GM21360 (cell line): ENCODE data around the gene PRPH.
"Not testable (repeated sequence)": the region's sequence is repeated elsewhere in the genome, so short reads cannot be mapped to it uniquely, and the experiment has no call there.

Source experiments
- ATAC-seq: cut with Tn5 transposase; IDR thresholded peaks from one replicate; pipeline ENCODE4 v1.9.1; 2021; ENCODE audit warnings: mild to moderate bottlenecking, moderate library complexity; ENCODE audit not compliant: unreplicated experiment

Gene PRPH

DNA sequence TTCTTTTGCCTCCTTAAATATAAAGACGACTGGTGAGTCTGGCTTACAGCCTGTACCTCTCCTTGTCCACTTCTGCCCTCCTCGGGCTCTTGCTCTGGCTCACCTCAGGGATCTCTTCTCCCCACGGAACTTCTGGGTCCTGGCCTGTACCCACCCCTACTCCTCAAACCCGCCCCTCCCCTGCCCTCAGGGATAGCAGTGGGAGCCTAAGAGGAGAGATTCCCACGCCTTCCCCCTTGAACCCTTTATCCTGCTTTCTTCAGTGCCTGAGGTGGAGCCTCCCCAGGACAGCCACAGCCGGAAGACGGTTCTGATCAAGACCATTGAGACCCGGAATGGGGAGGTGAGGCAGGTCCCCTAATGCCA, 2.7 kb downstream of the PRPH start:
- no peak for ATAC-seq

DNA sequence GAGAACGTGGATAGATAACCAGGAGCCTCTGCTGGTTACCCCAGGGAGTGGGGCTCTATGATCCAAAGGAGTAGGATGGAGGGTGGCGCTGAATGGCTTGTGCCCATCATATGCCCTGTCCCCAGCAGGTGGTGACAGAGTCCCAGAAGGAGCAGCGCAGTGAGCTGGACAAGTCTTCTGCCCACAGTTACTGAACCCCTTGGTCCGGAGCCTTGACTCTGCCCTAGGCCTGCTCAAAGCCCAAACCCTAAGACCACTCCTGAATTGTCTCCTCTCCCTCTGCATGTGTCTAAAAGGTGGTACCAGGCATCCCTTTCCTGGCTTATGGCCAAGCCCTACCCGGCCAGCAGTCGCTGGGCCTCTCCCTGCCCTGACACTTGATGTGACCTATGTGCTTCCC, 3.2 kb downstream of the PRPH start:
- ATAC-seq = no peak

DNA sequence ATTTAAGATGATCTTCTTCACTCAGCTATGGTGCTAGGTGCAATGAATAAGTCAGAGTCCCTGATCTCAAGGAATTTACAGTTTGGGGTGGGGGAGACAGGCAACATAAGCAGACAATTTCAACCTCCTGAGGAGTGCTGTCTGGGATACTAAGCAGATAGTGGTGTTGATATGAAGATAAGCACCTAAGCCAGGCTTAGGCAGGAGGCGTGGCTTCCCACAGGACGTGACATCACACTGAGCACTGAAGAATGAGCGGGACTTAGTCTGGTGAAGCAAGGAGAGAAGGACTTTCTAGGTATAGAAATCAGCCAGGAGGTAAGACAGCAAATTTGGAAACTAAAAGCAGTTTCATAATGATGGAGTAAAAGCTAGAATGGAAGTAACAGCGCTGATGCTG, 6.8 kb downstream of the PRPH start:
- no peak for ATAC-seq

DNA sequence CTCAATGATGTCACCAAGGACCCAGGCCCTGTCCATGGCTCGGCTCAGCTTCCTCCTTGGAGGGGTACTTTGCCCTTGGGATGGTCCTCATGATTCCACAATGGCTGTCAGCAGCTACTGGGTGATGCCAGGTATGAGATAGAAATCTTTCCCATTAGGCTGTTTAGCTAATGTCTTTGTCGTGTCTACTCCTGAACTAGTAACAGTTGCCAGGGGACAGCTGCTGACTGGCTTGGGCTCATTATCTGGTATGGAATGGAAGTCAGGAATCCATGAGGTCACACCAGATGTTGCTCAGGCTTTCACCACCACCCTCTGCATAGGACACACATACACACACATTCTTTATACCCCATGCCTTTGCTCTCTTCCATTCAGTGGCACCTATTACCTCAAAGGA, 9.2 kb downstream of the PRPH start:
- ATAC-seq = no peak

DNA sequence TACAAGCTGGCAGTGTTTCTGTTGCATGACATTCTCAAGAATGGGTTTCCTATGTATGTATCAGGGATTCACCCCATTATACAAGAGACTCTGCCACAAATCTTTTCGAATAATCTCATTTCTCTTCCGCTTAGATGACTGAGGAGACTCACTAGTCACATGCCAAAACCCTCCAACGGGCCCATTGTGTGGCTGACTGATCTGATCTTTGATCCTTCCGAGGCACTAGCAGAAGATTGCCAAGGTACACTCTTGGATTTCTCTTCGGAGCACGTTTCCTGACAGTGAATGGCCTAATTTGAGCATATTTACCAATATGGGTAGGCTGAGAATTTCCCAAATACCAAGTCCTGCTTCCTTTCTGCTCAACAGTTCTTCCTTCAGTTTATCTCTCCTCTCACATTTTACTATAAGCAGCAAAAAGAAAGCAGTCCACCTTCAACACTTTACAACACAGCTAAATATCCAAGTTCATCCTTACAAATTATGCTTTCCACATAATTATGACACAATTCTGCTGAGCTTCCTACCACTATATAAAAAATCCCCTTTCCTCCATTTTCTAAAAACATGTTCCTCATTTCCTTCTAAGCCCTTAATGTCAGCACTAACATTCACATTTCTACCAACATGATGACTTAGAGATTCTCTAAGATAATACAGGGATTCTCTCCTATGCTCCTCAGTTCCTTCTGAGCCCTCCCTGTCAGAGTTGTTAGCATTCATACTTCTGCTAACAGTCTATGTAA, 11.0 kb downstream of the PRPH start:
- ATAC-seq = no peak

DNA sequence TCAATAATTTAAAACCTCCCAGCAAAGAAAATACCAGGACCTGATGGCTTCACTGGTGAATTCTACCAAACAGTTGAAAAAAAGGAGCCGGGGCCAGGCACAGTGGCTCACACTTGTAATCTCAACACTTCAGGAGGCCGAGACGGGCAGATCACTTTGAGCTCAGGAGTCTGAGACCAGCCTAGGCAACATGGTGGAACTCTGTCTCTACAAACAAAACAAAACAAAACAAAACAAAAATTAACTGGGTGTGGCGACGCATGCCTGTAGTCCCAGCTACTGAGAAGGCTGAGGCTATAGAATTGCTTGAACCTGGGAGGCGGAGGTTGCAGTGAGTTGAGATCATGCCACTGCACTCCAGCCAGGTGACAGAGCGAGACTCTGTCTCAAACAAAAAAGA, 14.4 kb downstream of the PRPH start:
- no peak for ATAC-seq

DNA sequence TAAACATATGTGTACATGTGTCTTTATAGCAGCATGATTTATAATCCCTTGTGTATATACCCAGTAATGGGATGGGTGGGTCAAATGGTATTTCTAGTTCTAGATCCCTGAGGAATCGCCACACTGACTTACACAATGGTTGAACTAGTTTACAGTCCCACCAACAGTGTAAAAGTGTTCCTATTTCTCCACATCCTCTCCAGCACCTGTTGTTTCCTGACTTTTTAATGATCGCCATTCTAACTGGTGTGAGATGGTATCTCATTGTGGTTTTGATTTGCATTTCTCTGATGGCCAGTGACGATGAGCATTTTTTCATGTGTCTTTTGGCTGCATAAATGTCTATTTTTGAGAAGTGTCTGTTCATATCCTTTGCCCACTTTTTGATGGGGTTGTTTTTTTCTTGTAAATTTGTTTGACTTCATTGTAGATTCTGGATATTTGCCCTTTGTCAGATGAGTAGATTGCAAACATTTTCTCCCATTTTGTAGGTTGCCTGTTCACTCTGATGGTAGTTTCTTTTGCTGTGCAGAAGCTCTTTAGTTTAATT, 15.6 kb downstream of the PRPH start:
- ATAC-seq = not testable (repeated sequence)

DNA sequence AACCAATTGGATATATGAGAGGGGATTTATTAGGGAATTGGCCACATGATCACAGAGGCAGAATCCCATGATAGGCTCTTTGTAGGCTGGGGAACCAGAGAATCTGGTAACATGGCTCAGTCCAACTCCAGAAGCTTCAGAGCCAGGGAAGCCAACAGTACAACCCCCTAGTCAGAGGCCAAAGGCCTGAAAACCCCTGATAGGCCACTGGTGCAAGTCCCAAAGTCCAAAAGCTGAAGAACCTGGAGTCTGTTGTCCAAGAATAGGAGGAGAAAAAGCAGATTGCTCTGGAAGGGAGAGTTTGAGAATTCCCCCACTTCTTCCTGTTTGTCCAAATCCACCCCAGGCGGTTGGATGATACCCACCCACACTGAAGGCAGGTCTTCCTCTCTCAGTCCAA, 19.9 kb downstream of the PRPH start:
- ATAC-seq = no peak

DNA sequence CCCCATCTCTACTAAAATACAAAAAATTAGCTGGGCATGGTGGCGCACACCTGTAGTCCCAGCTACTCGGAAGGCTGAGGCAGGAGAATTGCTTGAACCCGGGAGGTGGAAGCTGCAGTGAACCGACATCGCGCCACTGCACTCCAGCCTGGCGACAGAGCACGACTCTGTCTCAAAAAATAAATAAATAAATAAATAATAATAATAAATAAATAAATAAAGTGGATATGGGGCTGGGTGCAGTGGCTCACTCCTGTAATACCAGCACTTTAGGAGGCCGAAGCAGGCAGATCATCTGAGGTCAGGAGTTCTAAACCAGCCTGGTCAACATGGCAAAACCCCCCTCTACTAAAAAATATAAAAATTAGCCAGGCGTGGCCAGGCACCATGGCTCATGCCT, 22.2 kb downstream of the PRPH start:
- not testable (repeated sequence) for ATAC-seq

DNA sequence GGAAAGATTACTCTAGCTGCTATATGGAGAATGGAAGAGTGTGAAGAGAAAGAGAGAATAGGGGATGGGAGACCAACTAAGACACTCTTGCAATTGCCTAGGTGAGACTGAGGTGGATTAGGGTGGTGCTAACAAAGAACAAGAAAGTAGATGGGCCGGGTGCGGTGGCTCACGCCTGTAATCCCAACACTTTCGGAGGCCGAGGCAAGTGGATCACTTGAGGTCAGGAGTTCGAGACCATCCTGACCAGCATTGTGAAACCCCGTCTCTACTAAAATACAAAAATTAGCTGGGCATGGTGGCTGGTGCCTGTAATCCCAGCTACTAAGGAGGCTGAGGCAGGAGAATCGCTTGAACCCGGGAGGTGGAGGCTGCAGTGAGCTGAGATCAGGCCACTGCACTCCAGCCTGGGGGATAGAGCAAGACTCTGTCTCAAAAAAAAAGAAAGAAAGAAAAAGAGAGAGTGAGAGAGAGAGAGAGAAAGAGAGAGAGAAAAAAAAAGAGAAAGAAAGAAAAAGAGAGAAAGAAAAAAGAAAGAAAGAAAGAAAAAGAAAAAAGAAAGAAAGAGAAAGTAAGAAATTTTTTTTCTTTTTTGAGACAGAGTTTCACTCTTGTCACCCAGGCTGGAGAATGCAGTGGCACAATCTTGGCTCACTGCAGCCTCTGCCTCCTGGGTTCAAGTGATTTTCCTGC, 25.6 kb downstream of the PRPH start:
- ATAC-seq = not testable (repeated sequence)

DNA sequence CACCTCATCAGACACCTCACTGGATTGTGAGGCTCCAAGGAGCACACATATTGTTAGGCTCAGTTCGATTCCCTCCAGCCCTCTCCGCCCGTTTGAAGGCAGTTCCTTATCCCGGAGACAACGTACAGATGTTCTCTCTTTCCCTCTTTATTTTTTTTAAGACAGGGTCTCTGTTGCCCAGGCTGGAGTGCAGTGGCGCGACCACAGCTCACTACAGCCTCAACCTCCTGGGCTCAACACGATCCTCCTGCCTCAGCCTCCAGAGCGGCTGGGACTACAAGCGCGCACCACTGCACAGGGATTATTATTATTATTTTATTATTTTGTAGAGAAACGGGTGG, 27.4 kb downstream of the PRPH start:
- ATAC-seq = no peak

DNA sequence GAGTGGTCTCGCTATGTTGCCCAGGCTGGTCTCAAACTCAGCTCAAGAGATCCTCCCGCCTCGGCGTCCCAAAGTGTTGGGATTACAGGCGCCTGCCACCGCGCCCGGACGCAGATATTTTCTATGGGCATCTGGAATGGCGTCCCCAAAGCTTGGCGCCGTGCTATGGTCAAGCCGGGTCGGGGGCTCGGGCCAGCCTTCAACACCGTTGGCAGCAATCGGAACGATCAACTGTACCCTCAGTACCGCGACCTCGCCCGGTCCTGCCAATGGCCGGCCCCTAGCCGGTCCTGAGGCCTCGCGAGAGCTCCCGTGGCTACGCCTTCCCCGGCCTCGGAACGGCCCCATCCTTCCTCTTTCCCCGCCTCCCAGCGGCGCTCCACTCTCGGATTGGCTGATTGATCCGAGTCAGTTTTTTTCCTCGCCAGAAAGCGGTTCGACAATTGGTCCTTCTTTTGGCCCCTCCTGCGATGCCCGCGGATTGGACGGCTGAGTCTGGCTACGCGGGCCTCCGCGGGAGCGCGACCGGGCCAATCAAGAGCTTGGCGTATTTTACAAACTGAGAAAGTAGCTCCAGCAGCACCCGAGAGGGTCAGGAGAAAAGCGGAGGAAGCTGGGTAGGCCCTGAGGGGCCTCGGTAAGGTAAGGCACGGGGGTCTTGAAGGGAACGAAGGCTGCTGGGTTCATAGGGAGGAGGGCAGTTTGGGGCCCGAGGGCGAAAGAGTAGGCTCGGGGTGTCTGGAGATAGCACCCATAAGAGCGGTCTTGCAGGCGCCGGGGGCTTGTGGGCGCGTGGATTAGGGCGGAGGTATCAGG, 28.0 kb downstream of the PRPH start, which contains the start of gene TROAP:
Gene TROAP (plus strand): TSS at position 548 of the 816 bp plus-strand sequence. CDS start 354 bp downstream, outside the sequence.
- peak; percentile 93 for ATAC-seq

DNA sequence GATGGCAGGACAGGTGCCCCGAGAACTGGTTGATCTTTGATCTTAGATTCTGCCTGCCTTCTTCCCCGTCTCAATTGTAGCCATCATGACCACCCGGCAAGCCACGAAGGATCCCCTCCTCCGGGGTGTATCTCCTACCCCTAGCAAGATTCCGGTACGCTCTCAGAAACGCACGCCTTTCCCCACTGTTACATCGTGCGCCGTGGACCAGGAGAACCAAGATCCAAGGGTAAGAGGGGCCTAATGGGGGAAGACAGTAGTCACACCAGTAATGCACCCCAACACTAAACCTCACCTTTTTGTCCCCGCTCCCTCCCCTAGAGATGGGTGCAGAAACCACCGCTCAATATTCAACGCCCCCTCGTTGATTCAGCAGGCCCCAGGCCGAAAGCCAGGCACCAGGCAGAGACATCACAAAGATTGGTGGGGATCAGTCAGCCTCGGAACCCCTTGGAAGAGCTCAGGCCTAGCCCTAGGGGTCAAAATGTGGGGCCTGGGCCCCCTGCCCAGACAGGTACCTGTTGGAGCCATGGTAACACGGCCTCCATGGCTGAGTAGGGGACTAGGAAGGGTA, 28.7 kb downstream of the PRPH start:
- no peak for ATAC-seq

DNA sequence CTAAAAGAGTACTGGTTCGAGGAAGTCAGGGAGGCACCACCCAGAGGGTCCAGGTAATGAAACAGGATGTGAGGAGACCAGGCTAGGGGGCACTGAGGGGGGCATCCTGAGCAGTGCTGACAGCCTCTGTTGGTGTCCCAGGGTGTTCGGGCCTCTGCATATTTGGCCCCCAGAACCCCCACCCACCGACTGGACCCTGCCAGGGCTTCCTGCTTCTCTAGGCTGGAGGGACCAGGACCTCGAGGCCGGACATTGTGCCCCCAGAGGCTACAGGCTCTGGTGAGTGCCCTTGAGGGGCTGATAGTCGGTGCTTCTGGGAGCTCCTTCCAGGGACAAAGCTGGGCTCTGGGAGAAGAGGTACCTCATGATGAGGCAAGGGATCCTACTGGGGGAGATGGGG, 30.7 kb downstream of the PRPH start:
- ATAC-seq = no peak

DNA sequence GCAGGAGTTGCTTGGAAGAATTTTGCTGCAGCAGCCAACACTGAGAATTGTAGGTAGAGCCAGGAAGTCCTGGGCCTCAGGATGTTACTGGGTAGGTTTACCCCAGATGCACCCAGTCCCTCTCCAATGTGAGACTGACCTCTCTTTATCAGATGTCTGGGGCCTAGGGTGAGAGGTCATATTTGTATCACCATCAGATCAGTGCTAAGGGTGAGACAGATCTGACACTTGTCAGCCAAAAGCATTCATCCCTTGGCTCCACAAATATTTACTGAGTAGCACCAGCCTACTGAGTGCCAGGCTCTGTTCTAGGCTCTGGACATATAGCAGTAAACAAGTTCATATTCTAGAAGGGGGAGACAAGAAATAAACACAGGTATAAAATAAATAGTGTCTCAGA, 32.4 kb downstream of the PRPH start:
- ATAC-seq = no peak

DNA sequence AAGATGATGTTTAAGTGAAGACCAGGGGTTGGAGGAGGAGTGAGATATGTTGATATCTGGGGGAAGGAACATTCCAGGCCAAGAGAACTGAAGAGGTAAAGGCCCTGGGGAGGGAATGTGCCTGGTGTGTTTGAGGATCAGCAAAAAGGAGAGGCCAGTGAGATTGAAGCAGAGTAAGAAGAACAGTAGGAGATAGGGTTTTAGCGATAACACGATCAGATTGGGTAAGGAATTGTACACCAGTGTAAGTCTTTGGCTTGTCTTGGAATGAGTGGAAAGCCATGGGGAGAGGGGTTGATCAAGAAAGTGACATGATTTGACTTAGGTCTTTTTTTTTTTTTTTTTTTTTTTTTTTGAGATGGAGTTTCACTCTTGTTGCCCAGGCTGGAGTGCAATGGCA, 32.9 kb downstream of the PRPH start:
- ATAC-seq = no peak

DNA sequence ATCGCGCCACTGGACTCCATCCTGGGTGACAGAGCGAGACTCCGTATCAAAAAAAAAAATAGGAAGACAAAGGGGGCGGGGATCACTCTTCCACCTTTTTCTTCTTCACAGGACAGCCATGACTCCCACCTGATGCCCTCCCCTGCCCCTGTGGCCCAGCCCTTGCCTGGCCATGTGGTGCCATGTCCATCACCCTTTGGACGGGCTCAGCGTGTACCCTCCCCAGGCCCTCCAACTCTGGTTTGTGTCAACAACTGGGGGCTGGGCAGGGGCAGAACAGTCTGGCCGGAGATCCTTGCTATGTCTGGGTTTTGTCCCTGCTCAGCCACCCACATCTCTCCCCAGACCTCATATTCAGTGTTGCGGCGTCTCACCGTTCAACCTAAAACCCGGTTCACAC, 33.9 kb downstream of the PRPH start:
- no peak for ATAC-seq

DNA sequence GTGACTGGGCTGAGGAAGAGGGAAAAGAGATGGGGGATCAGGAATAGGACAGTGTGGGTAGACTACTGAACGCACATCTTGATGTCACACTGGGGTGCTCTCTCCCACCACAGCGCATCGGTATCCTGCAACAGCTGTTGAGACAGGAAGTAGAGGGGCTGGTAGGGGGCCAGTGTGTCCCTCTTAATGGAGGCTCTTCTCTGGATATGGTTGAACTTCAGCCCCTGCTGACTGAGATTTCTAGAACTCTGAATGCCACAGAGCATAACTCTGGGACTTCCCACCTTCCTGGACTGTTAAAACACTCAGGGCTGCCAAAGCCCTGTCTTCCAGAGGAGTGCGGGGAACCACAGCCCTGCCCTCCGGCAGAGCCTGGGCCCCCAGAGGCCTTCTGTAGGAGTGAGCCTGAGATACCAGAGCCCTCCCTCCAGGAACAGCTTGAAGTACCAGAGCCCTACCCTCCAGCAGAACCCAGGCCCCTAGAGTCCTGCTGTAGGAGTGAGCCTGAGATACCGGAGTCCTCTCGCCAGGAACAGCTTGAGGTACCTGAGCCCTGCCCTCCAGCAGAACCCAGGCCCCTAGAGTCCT, 35.2 kb downstream of the PRPH start:
- no peak for ATAC-seq

DNA sequence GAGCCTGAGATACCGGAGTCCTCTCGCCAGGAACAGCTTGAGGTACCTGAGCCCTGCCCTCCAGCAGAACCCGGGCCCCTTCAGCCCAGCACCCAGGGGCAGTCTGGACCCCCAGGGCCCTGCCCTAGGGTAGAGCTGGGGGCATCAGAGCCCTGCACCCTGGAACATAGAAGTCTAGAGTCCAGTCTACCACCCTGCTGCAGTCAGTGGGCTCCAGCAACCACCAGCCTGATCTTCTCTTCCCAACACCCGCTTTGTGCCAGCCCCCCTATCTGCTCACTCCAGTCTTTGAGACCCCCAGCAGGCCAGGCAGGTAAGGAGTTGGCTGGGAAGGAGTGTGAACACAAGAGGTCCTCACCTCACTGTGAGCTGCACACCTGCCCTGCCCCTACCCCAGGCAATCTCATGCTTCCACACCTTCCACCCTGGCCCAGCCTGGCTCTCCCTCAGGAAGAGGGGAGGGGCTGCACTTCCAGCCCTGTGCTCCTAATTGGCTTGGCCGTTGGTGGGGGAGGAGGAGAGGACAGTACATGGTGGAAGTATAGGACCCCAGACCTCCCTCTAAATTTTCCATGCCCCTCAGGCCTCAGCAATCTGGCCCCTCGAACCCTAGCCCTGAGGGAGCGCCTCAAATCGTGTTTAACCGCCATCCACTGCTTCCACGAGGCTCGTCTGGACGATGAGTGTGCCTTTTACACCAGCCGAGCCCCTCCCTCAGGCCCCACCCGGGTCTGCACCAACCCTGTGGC, 35.9 kb downstream of the PRPH start:
- no peak for ATAC-seq
